Stimulated activated CD4-positive, alpha-beta T cell treated with anti-CD3 and anti-CD28 coated beads, TNF-alpha, amount 100 ng/mL, for 4 hours (primary cell): Measurements from ENCODE around the gene ZCCHC12.

Source experiments
- DNase-seq, 3 experiments: peaks; one replicate each; pipeline ENCODE4 v3.0.0-alpha.2; 2020; ENCODE audit warnings: low read depth in 3 of 3

The ZCCHC12 gene

GRCh38 chrX:118867251-118867650 is 43.6 kb downstream of the ZCCHC12 start:
- DNase-seq, result no peak

- DNase-seq, result no peak
Observed at GRCh38 chrX:118872102-118872566, 48.5 kb downstream of the ZCCHC12 start.
